ENCODE data around the gene SARM1.
"Not testable (repeated sequence)": the region's sequence is repeated elsewhere in the genome, so short reads cannot be mapped to it uniquely, and the experiment has no call there.

SARM1 gene

GRCh38 chr17:28433721-28434120 is 62.2 kb downstream of the SARM1 start:
- no peak for DNase-seq

DNA sequence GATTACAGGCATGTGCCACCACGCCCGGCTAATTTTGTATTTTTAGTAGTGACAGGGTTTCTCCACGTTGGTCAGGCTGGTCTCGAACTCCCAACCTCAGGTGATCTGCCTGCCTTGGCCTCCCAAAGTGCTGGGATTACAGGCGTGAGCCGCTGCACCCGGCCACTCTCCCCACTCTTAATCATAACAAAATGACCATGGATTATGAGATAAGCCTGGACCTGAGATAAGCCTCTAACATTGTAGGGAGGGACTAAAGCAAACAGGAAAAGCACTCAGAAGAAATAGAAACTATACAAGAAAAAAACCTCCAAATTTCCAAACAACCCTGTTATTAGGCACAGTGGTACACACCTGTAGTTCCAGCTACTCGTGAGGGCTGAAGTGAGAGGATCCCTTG is 62.8 kb downstream of the SARM1 start:
- not testable (repeated sequence) for DNase-seq

- no peak for DNase-seq
Observed at GRCh38 chr17:28443901-28444638, 72.6 kb downstream of the SARM1 start.

DNA sequence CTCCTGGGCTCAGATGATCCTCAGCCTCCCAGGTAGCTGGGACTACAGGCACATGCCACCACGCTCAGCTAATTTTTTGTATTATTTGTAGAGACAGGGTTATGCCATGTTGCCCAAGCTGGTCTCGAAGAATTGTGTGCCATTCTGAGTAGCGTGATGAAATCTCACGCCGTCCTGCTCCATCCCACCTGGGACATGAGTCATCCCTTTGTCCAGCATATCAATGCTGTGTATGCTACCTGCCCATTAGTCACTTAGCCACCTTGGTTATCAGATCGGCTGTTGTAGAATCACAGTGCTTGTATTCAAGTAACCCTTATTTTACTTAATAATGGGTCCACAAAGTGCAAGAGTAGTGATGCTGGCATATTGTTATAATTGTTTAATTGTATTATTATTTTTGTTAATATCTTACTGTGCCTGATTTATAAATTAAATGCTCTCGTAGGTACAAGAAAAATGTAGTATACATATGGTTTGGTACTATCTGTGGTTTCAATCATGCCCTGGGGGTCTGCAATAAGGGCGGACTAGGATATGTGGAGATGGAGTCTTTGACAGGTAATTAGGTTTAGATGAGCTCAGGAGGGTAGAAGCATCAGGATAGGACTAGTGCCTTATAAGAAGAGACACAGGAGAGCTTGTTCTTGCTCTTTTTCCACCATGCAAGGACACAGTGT is 75.4 kb downstream of the SARM1 start:
- DNase-seq: no peak

DNA sequence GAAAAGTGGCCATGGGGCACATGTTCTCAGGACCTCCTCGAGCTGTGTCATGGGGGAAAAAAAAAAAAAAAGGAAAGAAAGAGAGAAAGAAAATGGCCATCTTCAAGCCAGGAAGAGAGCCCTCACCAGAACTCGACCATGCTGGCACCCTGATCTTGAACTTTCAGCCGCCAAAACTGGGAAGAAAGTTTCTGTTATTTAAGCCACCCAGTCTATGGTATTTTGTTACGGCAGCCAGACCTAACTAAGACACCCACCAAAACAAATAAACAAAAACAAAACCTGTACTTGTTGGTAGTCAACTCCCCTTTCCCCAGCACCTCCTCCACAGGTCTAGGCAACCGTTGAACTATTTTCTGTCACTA is 75.9 kb downstream of the SARM1 start:
- DNase-seq: no peak

- DNase-seq: no peak
Observed at GRCh38 chr17:28449859-28450258, 78.4 kb downstream of the SARM1 start.

Measured in NCI-H1930 (cell line).